ENCODE data around the gene TEX9.
"Not testable (repeated sequence)": the region's sequence is repeated elsewhere in the genome, so short reads cannot be mapped to it uniquely, and the experiment has no call there.

DNA sequence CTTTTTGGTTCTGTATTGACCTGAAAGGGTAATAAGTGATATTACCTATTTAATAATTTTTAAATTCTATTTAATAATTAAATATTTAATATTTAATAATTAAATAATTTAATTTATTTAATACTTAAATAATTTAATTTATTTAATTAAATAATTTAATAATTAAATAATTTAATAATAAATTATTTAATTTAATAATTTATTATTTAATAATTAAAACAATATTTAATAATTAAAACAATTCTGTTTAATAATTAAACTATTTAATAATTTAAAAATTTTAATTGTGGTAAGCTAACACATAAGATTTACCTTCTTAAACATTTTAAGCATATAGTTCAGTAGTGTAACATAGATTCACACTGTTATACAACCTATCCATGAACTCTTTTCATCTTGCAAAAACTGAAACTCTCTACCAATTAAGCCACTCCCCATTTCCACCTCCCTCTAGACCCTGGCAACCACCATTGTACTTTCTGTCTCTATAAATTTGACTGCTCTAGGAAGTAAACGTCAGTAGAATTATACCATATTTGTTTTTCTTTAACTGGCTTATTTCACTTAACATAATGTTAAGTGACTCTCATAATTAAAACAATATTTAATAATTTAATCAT, 48.0 kb downstream of the TEX9 start:
- TF ChIP-seq, protein P1, sequence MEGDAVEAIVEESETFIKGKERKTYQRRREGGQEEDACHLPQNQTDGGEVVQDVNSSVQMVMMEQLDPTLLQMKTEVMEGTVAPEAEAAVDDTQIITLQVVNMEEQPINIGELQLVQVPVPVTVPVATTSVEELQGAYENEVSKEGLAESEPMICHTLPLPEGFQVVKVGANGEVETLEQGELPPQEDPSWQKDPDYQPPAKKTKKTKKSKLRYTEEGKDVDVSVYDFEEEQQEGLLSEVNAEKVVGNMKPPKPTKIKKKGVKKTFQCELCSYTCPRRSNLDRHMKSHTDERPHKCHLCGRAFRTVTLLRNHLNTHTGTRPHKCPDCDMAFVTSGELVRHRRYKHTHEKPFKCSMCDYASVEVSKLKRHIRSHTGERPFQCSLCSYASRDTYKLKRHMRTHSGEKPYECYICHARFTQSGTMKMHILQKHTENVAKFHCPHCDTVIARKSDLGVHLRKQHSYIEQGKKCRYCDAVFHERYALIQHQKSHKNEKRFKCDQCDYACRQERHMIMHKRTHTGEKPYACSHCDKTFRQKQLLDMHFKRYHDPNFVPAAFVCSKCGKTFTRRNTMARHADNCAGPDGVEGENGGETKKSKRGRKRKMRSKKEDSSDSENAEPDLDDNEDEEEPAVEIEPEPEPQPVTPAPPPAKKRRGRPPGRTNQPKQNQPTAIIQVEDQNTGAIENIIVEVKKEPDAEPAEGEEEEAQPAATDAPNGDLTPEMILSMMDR (conservative IDR thresholded peaks at IDR 0.05) = not testable (repeated sequence)
- not testable (repeated sequence) for TF ChIP-seq EZH2 (IDR thresholded peaks at IDR 0.05; ENCODE audit: low read depth)
